ENCODE data around the gene AK3. TPM values are rescaled to one million over a fixed set of nuclear protein-coding genes. Genes with fewer than 3 reads are reported as not detected.

AK3 gene
- total RNA-seq, 1 experiment from 2014 or later, result 41.5 TPM

- peak within 1 kb of the TSS; percentile 87 for H3K18ac ChIP-seq (ENCODE audit: insufficient read length, low read depth, low read length)
- H3K79me1 ChIP-seq (ENCODE audit: insufficient read depth, low read depth, low read length, poor library complexity, severe bottlenecking), result no peaks in the 10 kb centered on the region
- no peak within 1 kb of the TSS; the same call in 1 of the 2 replicates for H3K4ac ChIP-seq (ENCODE audit: low read depth, low read length)
- H4K91ac ChIP-seq (ENCODE audit: insufficient read length, low read depth, low read length), result no peak within 1 kb of the TSS
- H2BK12ac ChIP-seq (ENCODE audit: insufficient read length, low read depth, low read length), result no peak within 1 kb of the TSS
- H3K27ac ChIP-seq (ENCODE audit: insufficient read length, low read depth, low read length), result peak within 1 kb of the TSS; percentile 96
- TF ChIP-seq, protein P1, sequence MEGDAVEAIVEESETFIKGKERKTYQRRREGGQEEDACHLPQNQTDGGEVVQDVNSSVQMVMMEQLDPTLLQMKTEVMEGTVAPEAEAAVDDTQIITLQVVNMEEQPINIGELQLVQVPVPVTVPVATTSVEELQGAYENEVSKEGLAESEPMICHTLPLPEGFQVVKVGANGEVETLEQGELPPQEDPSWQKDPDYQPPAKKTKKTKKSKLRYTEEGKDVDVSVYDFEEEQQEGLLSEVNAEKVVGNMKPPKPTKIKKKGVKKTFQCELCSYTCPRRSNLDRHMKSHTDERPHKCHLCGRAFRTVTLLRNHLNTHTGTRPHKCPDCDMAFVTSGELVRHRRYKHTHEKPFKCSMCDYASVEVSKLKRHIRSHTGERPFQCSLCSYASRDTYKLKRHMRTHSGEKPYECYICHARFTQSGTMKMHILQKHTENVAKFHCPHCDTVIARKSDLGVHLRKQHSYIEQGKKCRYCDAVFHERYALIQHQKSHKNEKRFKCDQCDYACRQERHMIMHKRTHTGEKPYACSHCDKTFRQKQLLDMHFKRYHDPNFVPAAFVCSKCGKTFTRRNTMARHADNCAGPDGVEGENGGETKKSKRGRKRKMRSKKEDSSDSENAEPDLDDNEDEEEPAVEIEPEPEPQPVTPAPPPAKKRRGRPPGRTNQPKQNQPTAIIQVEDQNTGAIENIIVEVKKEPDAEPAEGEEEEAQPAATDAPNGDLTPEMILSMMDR (conservative IDR thresholded peaks at IDR 0.05), result peak; percentile 68
- no peaks in the 10 kb centered on the region for H3K27me3 ChIP-seq (ENCODE audit: insufficient read depth, low read length)
- H2BK20ac ChIP-seq (ENCODE audit: low read depth, low read length, poor library complexity, severe bottlenecking), result no peak within 1 kb of the TSS
- peak within 1 kb of the TSS; percentile 4 for H4K5ac ChIP-seq (ENCODE audit: insufficient read length, low read depth, low read length)
- H3T11ph ChIP-seq (ENCODE audit: low read length), result no peak within 1 kb of the TSS
- H3K27me3 Mint-ChIP-seq (ENCODE audit: low read depth), result no peaks in the 10 kb centered on the region; the same call in 1 of the 2 replicates
- peak within 1 kb of the TSS; percentile 89 for H3K9ac ChIP-seq (ENCODE audit: extremely low read depth, insufficient read length, low read length)
- H2AK5ac ChIP-seq (ENCODE audit: insufficient read length, low read length), result no peak within 1 kb of the TSS
- peak; percentile 97 for DNase-seq
- peak within 1 kb of the TSS; percentile 93 for H3K4me2 ChIP-seq (ENCODE audit: insufficient read depth, insufficient read length, low read length)
- no peak within 1 kb of the TSS for H3K27ac Mint-ChIP-seq
- H3K23ac ChIP-seq (ENCODE audit: insufficient read length, low read depth, low read length), result no peak within 1 kb of the TSS
- no peak within 1 kb of the TSS for H4K8ac ChIP-seq (replicated peaks; ENCODE audit: insufficient read length, low read depth, low read length)
- WGBS (ENCODE audit: extremely low coverage, insufficient read length, low lambda C conversion rate), result no CpG with 5 or more reads among the region's 66 CpGs
- H3K4me1 Mint-ChIP-seq, result 0 out of 4 replicates have a peak, but pooled peaks cover 0 to 2% of the 10 kb centered on the region in 2 experiments
- H3K79me2 ChIP-seq (ENCODE audit: insufficient read depth, low read length), result peaks cover 8% of the 10 kb centered on the region; the same call in 1 of the 2 replicates
- H2BK5ac ChIP-seq (ENCODE audit: insufficient read length, low read length), result peak within 1 kb of the TSS; percentile 78
- peak within 1 kb of the TSS; percentile 51 for H3K14ac ChIP-seq (ENCODE audit: insufficient read depth, low read length)
- H3K4me1 ChIP-seq (ENCODE audit: insufficient read depth, low read length), result no peaks in the 10 kb centered on the region; the same call in 1 of the 2 replicates
- H2BK15ac ChIP-seq (ENCODE audit: low read depth, low read length), result no peak within 1 kb of the TSS
- H3K56ac ChIP-seq (ENCODE audit: insufficient read length, low read depth, low read length), result peak within 1 kb of the TSS; percentile 82
- H3K9me3 ChIP-seq (ENCODE audit: control insufficient read depth, low read depth, low read length), result no peaks in the 10 kb centered on the region
- H4K20me1 ChIP-seq (ENCODE audit: control insufficient read depth, insufficient read depth, insufficient read length), result no peaks in the 10 kb centered on the region
- H2AFZ ChIP-seq (ENCODE audit: low read length), result peak within 1 kb of the TSS; percentile 49
- H3K9me3 Mint-ChIP-seq, result no peaks in the 10 kb centered on the region
- no peaks in the 10 kb centered on the region; a peak in 1 of 7 replicates for H3K36me3 Mint-ChIP-seq (ENCODE audit: insufficient read depth in 1 of 3, low read depth in 3 of 3)
- H3K23me2 ChIP-seq (ENCODE audit: insufficient read length, low read depth, low read length, poor library complexity, severe bottlenecking), result peaks cover 9% of the 10 kb centered on the region
- H2BK120ac ChIP-seq (ENCODE audit: low read depth, low read length, poor library complexity, severe bottlenecking), result peak within 1 kb of the TSS; percentile 54
- no peak within 1 kb of the TSS for H3K4me3 Mint-ChIP-seq
Observed at GRCh38 chr9:4679268-4680172, 61.5 kb downstream of the AK3 start, which contains the start of gene CDC37L1. Gene CDC37L1 (plus strand): TSS chr9:4679569. CDS start chr9:4679768, 199 bp downstream.
